HG02588 (cell line): Measurements from ENCODE around the gene ABHD10.

Experiments used
- ATAC-seq: cut with Tn5 transposase; IDR thresholded peaks from one replicate; pipeline ENCODE4 v1.9.1; 2021; ENCODE audit warnings: mild to moderate bottlenecking, moderate library complexity; ENCODE audit not compliant: unreplicated experiment

Gene ABHD10

GRCh38 chr3:112000367-112000771 is 21.5 kb downstream of the ABHD10 start:
- ATAC-seq: no peak

GRCh38 chr3:112000966-112001365 is 22.1 kb downstream of the ABHD10 start:
- ATAC-seq: no peak

GRCh38 chr3:112001526-112001925 is 22.7 kb downstream of the ABHD10 start:
- ATAC-seq: no peak

- no peak for ATAC-seq
Observed at GRCh38 chr3:112002096-112002971, 23.5 kb downstream of the ABHD10 start.

DNA sequence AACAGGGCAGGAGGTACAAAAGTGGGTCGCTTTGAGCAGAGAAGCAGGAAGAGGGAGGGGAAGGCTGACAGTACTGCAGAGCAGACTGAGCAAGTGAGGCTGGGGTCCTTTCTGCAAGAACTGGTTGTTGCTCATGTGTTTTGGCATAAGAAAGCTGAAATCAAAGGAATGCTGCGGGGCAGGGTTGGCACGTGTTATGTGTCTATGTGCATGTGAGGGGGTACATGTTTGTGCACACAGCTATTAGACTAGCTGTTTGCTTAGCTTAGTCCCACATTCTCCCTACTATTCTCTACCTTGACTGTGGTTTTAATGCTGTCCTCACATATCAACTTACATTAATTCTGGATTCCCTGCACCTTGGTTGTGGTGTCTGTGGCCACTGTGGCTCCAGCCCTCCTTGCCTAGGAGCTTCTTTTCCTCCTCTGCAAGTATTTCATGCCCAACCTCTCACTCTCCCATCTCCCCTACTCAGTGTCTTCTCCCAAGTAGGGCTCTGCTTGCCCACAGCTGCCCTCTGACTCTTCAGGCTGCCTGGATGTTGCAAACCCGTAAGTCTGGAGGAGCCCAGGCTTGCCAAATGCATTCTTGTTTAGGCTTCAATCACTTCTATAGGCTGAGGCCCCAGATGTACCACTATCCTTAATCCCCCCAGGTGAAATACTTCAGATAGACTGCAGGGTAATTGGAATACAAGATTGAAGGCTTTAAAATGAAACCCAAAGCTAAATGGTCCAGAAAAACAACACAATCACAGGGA is 24.7 kb downstream of the ABHD10 start:
- ATAC-seq: no peak

GRCh38 chr3:112004187-112004586 is 25.4 kb downstream of the ABHD10 start:
- ATAC-seq: no peak

DNA sequence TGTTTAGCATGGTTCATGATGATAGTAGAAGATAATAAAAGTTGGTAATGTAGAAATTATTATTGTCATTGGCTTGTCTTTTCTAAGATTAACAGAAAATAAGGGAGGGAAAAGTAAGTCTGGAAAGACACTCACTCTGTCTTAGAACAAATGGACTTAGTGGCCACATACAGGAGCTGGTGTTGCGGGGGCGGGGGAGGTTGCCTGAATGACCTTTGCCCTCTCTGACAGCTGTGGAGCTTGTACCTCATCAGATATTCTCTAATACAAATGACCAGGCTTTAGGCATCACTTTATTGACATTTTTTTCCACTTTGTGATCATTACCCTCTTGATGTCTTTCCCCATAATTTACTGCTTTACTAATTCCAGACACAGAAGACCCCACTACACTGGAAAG is 25.8 kb downstream of the ABHD10 start:
- ATAC-seq: no peak

DNA sequence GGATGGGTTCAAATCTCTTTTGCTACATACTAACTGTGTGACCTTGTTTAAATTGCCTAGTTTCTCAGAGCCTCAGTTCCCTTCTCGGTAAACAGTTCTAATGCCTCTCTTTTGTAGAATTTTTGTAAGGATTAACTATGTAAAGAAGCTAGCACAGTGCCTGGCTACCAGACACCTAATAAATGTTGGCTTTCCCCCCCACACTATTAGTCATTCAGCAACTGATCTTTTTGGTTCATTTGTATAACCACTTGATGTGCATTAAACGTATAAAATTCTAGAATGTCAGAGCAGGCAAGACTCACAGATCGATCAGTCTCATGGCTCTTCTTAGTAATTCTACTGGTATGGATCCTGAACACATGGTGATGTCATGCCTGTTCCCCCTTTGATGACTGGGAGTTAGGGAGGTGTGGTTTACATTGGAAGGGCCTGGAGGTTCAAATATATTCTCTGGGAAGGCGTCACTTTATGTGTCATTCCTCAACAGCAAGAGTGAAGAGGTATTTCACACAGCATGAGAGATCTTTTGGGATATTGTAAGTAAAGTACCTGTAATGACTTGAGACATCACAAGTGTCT is 26.4 kb downstream of the ABHD10 start:
- no peak for ATAC-seq

DNA sequence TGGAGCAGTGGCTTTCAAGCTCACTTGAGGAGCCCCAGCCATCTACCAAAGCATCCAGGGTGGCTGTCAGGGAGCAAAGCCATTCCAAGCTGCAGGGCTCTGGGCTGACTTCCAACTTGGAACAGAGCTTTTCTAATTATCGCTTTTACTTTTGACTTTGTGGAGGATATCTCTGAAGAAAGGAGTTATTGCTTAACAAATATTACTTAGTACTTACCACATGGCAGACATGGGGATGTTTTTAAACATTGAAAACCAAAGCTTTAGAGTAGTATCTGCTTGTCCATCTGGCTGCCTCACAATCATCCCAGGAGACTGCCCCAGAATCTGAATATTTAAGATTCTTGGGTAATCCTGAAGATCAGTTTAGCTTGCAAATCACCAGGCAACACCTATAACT is 28.8 kb downstream of the ABHD10 start:
- ATAC-seq: no peak

DNA sequence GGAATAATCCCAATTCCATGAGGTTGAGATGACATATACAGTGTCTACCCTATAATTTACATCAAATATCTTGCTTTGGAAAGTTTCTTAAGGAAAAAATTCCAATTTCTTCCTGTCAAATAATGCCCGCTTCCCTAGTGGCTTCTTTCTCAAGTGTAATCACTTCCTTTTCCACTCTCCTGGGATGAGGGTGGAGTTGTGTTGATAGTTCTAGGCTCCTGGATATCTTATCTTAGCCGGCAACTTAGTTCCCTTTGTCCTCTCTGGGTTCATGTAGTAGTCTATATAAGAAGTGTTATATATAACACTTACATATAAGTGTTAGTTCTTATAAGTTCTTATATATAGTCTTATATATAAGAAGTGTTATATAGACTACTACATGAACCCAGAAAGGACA is 30.8 kb downstream of the ABHD10 start:
- ATAC-seq: no peak

- ATAC-seq: no peak
Observed at GRCh38 chr3:112010636-112011035, 31.8 kb downstream of the ABHD10 start.

GRCh38 chr3:112011376-112011940 is 32.6 kb downstream of the ABHD10 start:
- no peak for ATAC-seq

GRCh38 chr3:112012205-112012992 is 33.6 kb downstream of the ABHD10 start:
- ATAC-seq: no peak

DNA sequence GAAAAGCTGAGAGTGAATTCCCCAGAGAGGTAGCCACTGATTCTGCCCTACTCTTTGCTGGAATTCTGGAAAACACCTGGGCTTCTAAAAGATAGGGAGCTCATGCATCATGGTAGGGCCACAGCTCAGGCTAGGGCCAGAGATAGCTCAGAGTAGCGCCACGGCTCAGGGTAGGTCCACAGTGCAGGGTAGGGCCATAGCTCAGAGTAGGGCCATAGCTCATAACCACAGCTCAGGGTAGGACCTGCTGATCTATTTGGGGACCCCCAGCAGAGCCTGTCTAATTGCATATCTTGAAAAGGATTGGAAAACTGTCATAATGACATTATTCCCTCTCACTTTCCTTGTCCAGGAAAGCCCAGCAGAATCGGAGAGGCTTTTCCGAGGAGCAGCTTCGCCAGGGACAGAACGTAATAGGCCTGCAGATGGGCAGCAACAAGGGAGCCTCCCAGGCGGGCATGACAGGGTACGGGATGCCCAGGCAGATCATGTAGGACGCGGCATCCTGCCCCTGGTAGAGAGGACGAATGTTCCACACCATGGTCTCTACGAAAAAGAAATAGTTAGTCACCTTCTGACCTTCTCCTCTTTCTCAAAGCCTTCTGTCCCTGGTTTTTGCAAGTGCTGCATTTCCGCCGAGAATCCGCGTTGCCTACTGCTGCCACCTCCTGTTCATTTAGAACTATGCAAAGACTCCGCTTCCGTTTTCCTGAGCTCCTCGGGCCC is 34.4 kb downstream of the ABHD10 start:
- peak; percentile 69 for ATAC-seq

- no peak for ATAC-seq
Observed at GRCh38 chr3:112013784-112014143, 34.9 kb downstream of the ABHD10 start.

- no peak for ATAC-seq
Observed at GRCh38 chr3:112017091-112017490, 38.3 kb downstream of the ABHD10 start.

DNA sequence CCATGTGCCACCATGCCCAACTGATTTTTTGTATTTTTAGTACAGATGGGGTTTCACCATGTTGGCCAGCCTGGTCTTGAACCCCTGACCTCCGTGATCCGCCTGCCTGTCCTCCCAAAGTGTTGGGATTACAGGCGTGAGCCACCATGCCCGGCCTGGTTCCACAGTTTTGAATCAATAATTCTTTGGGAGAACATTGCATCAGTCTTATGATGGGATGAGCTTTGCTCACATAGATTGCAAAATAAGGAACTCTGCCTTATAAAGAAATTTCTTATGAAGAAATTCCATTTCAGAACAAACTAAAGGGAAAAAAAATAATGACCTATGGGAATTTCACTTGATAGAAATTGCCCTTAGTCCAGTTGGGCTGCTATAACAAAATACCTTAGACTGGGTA is 39.9 kb downstream of the ABHD10 start:
- no peak for ATAC-seq

GRCh38 chr3:112019716-112020115 is 40.9 kb downstream of the ABHD10 start:
- ATAC-seq: no peak

- no peak for ATAC-seq
Observed at GRCh38 chr3:112020674-112021085, 41.9 kb downstream of the ABHD10 start.

DNA sequence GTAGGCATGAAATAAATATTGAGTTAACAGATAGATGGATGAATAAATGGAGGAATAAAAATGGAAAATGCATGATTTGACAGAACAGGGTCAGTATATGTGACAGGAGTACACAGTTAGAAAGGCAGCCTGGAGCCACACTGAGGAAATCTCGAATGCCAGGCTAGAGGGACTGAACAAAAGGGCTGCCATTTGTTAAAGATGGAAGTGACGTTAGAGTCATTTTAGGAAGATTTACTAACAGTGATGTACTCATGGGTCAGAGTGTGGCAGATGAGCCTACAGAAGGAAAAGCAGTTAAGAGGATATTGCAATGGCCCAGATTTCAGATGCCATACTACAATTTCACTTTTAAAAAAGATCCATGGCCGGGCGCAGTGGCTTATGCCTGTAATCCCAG is 48.3 kb downstream of the ABHD10 start:
- no peak for ATAC-seq
